Spleen (tissue), 11 donors: ENCODE data around the gene KCNAB2. TPM values are rescaled to one million over a fixed set of nuclear protein-coding genes. Genes with fewer than 3 reads are reported as not detected.

Experiments
- DNase-seq: peaks from one replicate; pipeline ENCODE4 v3.0.0-alpha.2; 2020
- H3K27ac ChIP-seq, 8 donors: fragments of 200-600 bp; sonication (generic) in 7 of 8; 1 replicate in 4 of 8; 2 replicates in 4 of 8; pipeline versions ENCODE4 v1.5.0 to v1.8.0; 2016 to 2021; ENCODE audit warnings: inconsistent platforms in 4 of 8, mild to moderate bottlenecking in 4 of 8, moderate library complexity in 1 of 8
- H3K27me3 ChIP-seq, 7 donors: fragments of 200-600 bp; sonication (generic) in 6 of 7; replicated peaks in 1 of 7; 1 replicate in 4 of 7; 2 replicates in 3 of 7; pipeline versions ENCODE4 v1.5.0 to v1.8.0; 2016 to 2021; ENCODE audit warnings: inconsistent platforms in 3 of 7, mild to moderate bottlenecking in 1 of 7
- H3K36me3 ChIP-seq, 6 donors: fragments of 200-600 bp; sonication (generic) in 5 of 6; 1 replicate in 4 of 6; 2 replicates in 2 of 6; pipeline versions ENCODE4 v1.5.0 to v1.8.0; 2016 to 2021; ENCODE audit warnings: inconsistent platforms in 2 of 6
- H3K4me1 ChIP-seq, 6 donors: fragments of 200-600 bp; sonication (generic) in 5 of 6; 1 replicate in 3 of 6; 2 replicates in 3 of 6; pipeline versions ENCODE4 v1.5.0 to v1.8.0; 2016 to 2021; ENCODE audit warnings: inconsistent platforms in 3 of 6
- H3K4me3 ChIP-seq, 8 donors: fragments of 200-600 bp; sonication (generic) in 7 of 8; 1 replicate in 4 of 8; 2 replicates in 4 of 8; pipeline versions ENCODE4 v1.5.0 to v1.8.0; 2016 to 2021; ENCODE audit warnings: inconsistent platforms in 4 of 8, mild to moderate bottlenecking in 4 of 8, moderate library complexity in 2 of 8
- H3K9me3 ChIP-seq, 8 donors: fragments of 200-600 bp; sonication (generic) in 7 of 8; 1 replicate in 4 of 8; 2 replicates in 4 of 8; pipeline versions ENCODE4 v1.5.0 to v1.8.0; 2016 to 2021; ENCODE audit warnings: inconsistent platforms in 4 of 8
- POLR2A ChIP-seq, 3 donors: fragments of 450-650 bp; IDR thresholded peaks; one replicate each; pipeline ENCODE4 v1.5.1; 2017; ENCODE audit warnings: antibody characterized with exemption in 3 of 3, mild to moderate bottlenecking in 1 of 3
- POLR2AphosphoS5 ChIP-seq, 3 donors: sonication (generic); formaldehyde crosslinking; IDR thresholded peaks; one replicate each; pipeline ENCODE4 v1.5.1; 2017; ENCODE audit warnings: antibody characterized with exemption in 3 of 3
- WGBS, 5 donors: extraction: QIAGEN DNeasy Blood & Tissue Kit in 3 of 5; methylation state at CpG; one replicate each; pipeline versions ENCODE4 v1.1.5 to v1.1.7; 2013 to 2018; 5-methylcytosine and 5-hydroxymethylcytosine counted together
- intact Hi-C: fragments of 100-400 bp; cut with DNase I; formaldehyde crosslinking; loops from one replicate; pipeline ENCODE4 v1.15.0; 2023; ENCODE audit warnings: low total_unique reads
- polyA plus RNA-seq, 3 donors: library from polyadenylated mRNA; stranded (reverse); fragments of 200-250 nt; gene quantifications; one replicate each; pipeline ENCODE4 v1.2.1, GENCODE V29; 2013
- total RNA-seq, 7 donors: library from RNA; depleted of rRNA in 3 of 7; stranded (reverse); fragments of >200 nt in 3 of 7; fragmentation: NEBNext Ultra II Directional in 4 of 7; extraction: Animal tissue kit (Norgen Biotek cat#: 25700) in 4 of 7; gene quantifications; one replicate each; pipeline versions ENCODE4 v1.1.0 to v1.2.1, GENCODE V29; 2016 to 2021
- TF ChIP-seq, protein P1 (sequence below), 11 experiments: fragments of 200-600 bp in 7 of 11; fragments of 450-650 bp in 4 of 11; sonication (generic) in 4 of 11; IDR thresholded peaks in 8 of 11; conservative IDR thresholded peaks in 3 of 11; 1 replicate in 7 of 11; 2 replicates in 4 of 11; pipeline versions ENCODE4 v1.4.0 to v1.8.0; 2016 to 2021; ENCODE audit warnings: antibody characterized with exemption in 11 of 11, inconsistent platforms in 4 of 11, mild to moderate bottlenecking in 1 of 11
- donor health status: healthy with polysubstance abuse.
- donor health status: DM: no; HTN: no; CAD: no; lungs with moderate emphysema.
- donor health status: DM: no; HTN: no; CAD: no.
- donor health status: Bipolar disorder and iron deficiency.
- donor health status: healthy.
- donor health status: DM: no; HTN: no; CAD: no.
- donor health status: DM: yes; HTN: yes; CAD: no.

The KCNAB2 gene
- total and polyA plus RNA-seq, 10 donors, result 23.2 to 135 (median 94.0) TPM

- Histone ChIP-seq H3K27me3 (no peaks in the 10 kb centered on the region), H3K36me3 (peaks cover 0 to 99% (median 31%) of the 10 kb centered on the region in 6 donors), H3K4me1 (peaks cover 0 to 28% (median 0%) of the 10 kb centered on the region in 6 donors), H3K27ac (no peak overlapping the region), H3K9me3 (no peaks in the 10 kb centered on the region), H3K4me3 (no peak overlapping the region)
- WGBS, 5 donors, result 95 to 98% (median 96%) methylated on average over 5 of the region's 5 CpGs
- no peak for DNase-seq
- intact Hi-C loops, result no loop called here
- TF ChIP-seq, protein P1, sequence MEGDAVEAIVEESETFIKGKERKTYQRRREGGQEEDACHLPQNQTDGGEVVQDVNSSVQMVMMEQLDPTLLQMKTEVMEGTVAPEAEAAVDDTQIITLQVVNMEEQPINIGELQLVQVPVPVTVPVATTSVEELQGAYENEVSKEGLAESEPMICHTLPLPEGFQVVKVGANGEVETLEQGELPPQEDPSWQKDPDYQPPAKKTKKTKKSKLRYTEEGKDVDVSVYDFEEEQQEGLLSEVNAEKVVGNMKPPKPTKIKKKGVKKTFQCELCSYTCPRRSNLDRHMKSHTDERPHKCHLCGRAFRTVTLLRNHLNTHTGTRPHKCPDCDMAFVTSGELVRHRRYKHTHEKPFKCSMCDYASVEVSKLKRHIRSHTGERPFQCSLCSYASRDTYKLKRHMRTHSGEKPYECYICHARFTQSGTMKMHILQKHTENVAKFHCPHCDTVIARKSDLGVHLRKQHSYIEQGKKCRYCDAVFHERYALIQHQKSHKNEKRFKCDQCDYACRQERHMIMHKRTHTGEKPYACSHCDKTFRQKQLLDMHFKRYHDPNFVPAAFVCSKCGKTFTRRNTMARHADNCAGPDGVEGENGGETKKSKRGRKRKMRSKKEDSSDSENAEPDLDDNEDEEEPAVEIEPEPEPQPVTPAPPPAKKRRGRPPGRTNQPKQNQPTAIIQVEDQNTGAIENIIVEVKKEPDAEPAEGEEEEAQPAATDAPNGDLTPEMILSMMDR (IDR thresholded peaks at IDR 0.05 in 8 of 11, conservative IDR thresholded peaks at IDR 0.05 in 3 of 11), result no peak
- TF ChIP-seq POLR2A (IDR thresholded peaks at IDR 0.05) (no peak), POLR2AphosphoS5 (IDR thresholded peaks at IDR 0.05) (no peak)
Measured at GRCh38 chr1:6043561-6043960, 2.1 kb upstream of the KCNAB2 start.

GRCh38 chr1:6044481-6045109 lies 1.1 kb upstream of the KCNAB2 start:
- peaks cover 0 to 100% (median 34%) of the 10 kb centered on the region in 6 donors for H3K36me3 ChIP-seq
- intact Hi-C loops, result no loop called here
- 87 to 93% (median 88%) methylated on average over 11 of the region's 11 CpGs for WGBS, 5 donors

GRCh38 chr1:6045110-6045502 lies 582 bp upstream of the KCNAB2 start:
- intact Hi-C loops, result no loop called here
- Histone ChIP-seq H3K4me1 (peaks cover 0 to 14% (median 0%) of the 10 kb centered on the region in 6 donors), H3K27ac (no peak overlapping the region), H3K36me3 (peaks cover 0 to 100% (median 34%) of the 10 kb centered on the region in 6 donors), H3K9me3 (no peaks in the 10 kb centered on the region), H3K27me3 (no peaks in the 10 kb centered on the region), H3K4me3 (no peak overlapping the region)
- DNase-seq, result no peak
- TF ChIP-seq POLR2A (IDR thresholded peaks at IDR 0.05) (no peak), POLR2AphosphoS5 (IDR thresholded peaks at IDR 0.05) (no peak)
- TF ChIP-seq, protein P1 (IDR thresholded peaks at IDR 0.05 in 8 of 11, conservative IDR thresholded peaks at IDR 0.05 in 3 of 11), result no peak
- 78 to 89% (median 82%) methylated on average over 8 to 9 of the region's 9 CpGs for WGBS, 5 donors

More at GRCh38 chr1:6044481-6045109, 1.1 kb upstream of the KCNAB2 start:
- no peak for DNase-seq
- Histone ChIP-seq H3K27me3 (no peaks in the 10 kb centered on the region), H3K9me3 (no peaks in the 10 kb centered on the region), H3K4me1 (peaks cover 0 to 18% (median 0%) of the 10 kb centered on the region in 6 donors), H3K4me3 (no peak overlapping the region), H3K27ac (no peak overlapping the region)
- TF ChIP-seq POLR2AphosphoS5 (IDR thresholded peaks at IDR 0.05), result peak in 1 of 3 donors; percentile 17
- TF ChIP-seq, protein P1 (IDR thresholded peaks at IDR 0.05 in 8 of 11, conservative IDR thresholded peaks at IDR 0.05 in 3 of 11), result no peak
- TF ChIP-seq POLR2A (IDR thresholded peaks at IDR 0.05), result no peak

DNA sequence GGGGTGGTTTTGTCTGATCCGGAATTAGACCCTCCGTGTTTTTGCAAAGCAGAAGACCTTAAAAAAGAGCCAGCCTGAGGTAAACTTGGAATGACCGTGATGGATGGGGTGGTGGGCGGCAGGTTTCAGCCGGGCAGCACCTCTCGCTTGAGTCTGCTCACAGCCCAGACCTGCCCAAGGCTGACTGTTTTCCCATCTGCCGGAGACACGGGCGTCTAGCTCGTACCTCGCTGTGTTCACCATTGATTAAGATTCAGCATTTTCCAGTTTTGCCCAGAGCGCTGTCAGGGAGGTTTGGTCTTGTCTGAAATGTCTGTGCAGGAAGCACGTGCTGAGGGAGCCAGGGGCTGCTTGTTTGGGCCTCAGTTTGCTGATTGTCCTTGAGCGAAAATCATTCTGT lies 591 bp downstream of the KCNAB2 start:
- no peak overlapping the region for H3K27ac ChIP-seq
- H3K36me3 ChIP-seq, result peaks cover 0 to 100% (median 27%) of the 10 kb centered on the region in 6 donors
- TF ChIP-seq, protein P1 (IDR thresholded peaks at IDR 0.05 in 8 of 11, conservative IDR thresholded peaks at IDR 0.05 in 3 of 11), result no peak
- no peak for TF ChIP-seq POLR2AphosphoS5 (IDR thresholded peaks at IDR 0.05)
- TF ChIP-seq POLR2A (IDR thresholded peaks at IDR 0.05), result no peak
- H3K27me3 ChIP-seq, result no peaks in the 10 kb centered on the region
- intact Hi-C loops, result no loop called here
- no peak for DNase-seq
- 84 to 93% (median 88%) methylated on average over 14 of the region's 14 CpGs for WGBS, 5 donors
- H3K4me1 ChIP-seq, result peaks cover 0 to 3% (median 0%) of the 10 kb centered on the region in 6 donors
- no peaks in the 10 kb centered on the region for H3K9me3 ChIP-seq
- no peak overlapping the region for H3K4me3 ChIP-seq
